ENCODE data around the gene MCM3.

MCM3 gene

DNA sequence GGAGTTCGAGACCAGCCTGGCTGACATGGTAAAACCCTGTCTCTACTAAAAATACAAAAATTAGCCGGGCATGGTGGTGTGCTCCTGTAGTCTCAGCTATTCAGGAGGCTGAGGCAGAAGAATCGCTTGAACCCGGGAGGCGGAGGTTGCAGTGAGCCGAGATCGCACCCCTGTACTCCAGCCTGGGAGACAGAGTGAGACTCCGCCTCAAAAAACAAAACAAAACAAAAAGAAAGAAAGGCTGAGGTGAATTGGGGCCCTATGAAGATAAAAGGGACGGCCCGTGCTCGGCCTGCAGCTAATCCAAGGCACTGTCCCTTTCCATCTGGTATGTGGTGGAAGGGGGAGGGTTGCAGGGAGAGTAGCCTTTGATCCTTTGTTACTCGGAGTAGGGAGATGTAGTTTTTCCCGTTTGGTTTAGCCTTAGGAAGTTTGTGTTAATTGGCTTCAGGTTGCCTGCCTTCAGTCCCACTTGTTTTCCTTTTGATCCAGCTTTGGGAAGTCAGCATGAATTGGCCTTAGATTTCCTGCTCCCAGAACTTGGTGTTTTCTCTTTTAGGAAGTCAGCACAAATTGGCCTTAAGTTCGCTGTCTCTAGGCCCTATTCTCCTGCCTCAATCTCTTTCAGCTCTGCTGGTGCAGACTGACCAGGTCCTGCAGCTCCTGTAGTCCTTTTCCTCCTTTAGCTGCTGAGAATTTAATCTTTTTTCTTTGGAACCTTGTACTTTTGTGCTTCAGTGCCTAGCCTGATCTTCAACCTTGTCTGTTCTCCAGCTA, 41.3 kb upstream of the MCM3 start:
- Histone ChIP-seq H3K27me3 (ENCODE audit: insufficient read depth, poor library complexity, severe bottlenecking) (no peaks in the 10 kb centered on the region), H3K4me3 (replicated peaks; ENCODE audit: insufficient read depth, low read length) (no peak overlapping the region), H3K27ac (replicated peaks) (no peak overlapping the region)
- no peak for DNase-seq (ENCODE audit: low read depth in 1 of 2, low spot score in 1 of 2)
- TF ChIP-seq SPI1 (IDR thresholded peaks at IDR 0.05; ENCODE audit: borderline replicate concordance, low read depth) (no peak), GABPA (IDR thresholded peaks at IDR 0.05; ENCODE audit: low read depth) (no peak), POLR2AphosphoS5 (IDR thresholded peaks at IDR 0.05; ENCODE audit: low read depth) (no peak)
- TF ChIP-seq, protein P1, sequence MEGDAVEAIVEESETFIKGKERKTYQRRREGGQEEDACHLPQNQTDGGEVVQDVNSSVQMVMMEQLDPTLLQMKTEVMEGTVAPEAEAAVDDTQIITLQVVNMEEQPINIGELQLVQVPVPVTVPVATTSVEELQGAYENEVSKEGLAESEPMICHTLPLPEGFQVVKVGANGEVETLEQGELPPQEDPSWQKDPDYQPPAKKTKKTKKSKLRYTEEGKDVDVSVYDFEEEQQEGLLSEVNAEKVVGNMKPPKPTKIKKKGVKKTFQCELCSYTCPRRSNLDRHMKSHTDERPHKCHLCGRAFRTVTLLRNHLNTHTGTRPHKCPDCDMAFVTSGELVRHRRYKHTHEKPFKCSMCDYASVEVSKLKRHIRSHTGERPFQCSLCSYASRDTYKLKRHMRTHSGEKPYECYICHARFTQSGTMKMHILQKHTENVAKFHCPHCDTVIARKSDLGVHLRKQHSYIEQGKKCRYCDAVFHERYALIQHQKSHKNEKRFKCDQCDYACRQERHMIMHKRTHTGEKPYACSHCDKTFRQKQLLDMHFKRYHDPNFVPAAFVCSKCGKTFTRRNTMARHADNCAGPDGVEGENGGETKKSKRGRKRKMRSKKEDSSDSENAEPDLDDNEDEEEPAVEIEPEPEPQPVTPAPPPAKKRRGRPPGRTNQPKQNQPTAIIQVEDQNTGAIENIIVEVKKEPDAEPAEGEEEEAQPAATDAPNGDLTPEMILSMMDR (IDR thresholded peaks at IDR 0.05; ENCODE audit: insufficient read depth, low read length): no peak
- TF ChIP-seq, protein P2, sequence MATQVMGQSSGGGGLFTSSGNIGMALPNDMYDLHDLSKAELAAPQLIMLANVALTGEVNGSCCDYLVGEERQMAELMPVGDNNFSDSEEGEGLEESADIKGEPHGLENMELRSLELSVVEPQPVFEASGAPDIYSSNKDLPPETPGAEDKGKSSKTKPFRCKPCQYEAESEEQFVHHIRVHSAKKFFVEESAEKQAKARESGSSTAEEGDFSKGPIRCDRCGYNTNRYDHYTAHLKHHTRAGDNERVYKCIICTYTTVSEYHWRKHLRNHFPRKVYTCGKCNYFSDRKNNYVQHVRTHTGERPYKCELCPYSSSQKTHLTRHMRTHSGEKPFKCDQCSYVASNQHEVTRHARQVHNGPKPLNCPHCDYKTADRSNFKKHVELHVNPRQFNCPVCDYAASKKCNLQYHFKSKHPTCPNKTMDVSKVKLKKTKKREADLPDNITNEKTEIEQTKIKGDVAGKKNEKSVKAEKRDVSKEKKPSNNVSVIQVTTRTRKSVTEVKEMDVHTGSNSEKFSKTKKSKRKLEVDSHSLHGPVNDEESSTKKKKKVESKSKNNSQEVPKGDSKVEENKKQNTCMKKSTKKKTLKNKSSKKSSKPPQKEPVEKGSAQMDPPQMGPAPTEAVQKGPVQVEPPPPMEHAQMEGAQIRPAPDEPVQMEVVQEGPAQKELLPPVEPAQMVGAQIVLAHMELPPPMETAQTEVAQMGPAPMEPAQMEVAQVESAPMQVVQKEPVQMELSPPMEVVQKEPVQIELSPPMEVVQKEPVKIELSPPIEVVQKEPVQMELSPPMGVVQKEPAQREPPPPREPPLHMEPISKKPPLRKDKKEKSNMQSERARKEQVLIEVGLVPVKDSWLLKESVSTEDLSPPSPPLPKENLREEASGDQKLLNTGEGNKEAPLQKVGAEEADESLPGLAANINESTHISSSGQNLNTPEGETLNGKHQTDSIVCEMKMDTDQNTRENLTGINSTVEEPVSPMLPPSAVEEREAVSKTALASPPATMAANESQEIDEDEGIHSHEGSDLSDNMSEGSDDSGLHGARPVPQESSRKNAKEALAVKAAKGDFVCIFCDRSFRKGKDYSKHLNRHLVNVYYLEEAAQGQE (IDR thresholded peaks at IDR 0.05; ENCODE audit: insufficient replicate concordance, low read depth): no peak

DNA sequence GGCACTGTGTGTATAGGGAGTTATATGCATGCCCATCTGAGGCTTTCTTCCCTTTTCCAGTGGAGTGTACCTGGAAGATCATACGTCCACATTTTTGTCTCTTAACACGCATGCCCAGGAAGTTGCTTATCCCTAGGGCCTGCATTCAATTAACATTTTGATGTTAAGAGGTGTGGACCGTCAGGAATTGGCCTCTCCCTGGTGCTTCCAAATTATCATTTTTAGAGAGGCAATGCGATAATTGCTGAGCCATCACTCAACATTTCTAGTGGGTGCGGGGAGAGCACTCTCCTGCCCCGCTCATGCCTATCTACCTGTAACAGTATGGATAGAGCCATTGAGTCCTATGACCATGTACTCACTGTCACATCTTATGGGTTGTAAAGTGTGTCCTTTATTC, 39.6 kb upstream of the MCM3 start:
- Histone ChIP-seq H3K4me3 (replicated peaks; ENCODE audit: insufficient read depth, low read length) (no peak overlapping the region), H3K27ac (replicated peaks) (no peak overlapping the region), H3K27me3 (ENCODE audit: insufficient read depth, poor library complexity, severe bottlenecking) (no peaks in the 10 kb centered on the region)
- no peak for DNase-seq (ENCODE audit: low read depth in 1 of 2, low spot score in 1 of 2)
- no peak for TF ChIP-seq GABPA (IDR thresholded peaks at IDR 0.05; ENCODE audit: low read depth)
- TF ChIP-seq POLR2AphosphoS5 (IDR thresholded peaks at IDR 0.05; ENCODE audit: low read depth): no peak
- TF ChIP-seq, protein P2 (IDR thresholded peaks at IDR 0.05; ENCODE audit: insufficient replicate concordance, low read depth): no peak
- no peak for TF ChIP-seq SPI1 (IDR thresholded peaks at IDR 0.05; ENCODE audit: borderline replicate concordance, low read depth)
- TF ChIP-seq, protein P1 (IDR thresholded peaks at IDR 0.05; ENCODE audit: insufficient read depth, low read length): no peak

DNA sequence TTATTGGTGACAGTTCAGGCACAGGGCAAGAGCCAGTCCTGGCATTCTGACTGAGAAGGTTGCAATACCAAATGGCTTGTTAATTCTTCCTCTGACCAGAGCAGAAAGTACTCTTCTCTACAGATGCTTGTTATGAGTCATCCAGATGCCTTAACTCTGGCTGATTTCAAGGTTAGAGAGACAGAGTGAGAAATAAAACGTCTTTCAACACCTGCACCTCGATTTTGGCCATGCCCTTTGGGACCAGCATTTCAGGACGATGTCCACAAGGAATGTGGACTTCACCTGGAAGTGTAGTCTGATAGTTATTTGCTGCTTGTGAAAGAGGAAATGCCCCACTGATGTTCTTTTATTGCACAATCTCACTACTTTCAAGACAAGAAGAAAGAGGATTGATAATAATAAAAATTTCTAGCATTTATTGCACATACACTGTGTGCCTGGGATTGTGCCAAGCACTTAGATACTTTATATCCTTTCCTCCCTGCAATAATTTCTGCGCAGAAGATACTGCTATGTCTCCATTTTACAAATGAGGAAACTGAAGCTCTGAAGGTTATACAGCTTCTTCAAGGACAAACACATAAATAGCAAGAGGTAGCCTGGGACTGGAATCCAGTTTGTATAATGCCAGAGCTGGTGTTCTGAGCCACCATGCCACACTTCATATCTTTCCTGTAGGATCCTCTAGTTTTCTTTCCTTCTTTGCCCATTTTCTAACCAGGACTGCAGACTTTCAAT, 33.5 kb upstream of the MCM3 start:
- Histone ChIP-seq H3K27ac (replicated peaks) (peak overlapping the region; percentile 44), H3K27me3 (ENCODE audit: insufficient read depth, poor library complexity, severe bottlenecking) (no peaks in the 10 kb centered on the region), H3K4me3 (replicated peaks; ENCODE audit: insufficient read depth, low read length) (no peak overlapping the region)
- TF ChIP-seq SPI1 (IDR thresholded peaks at IDR 0.05; ENCODE audit: borderline replicate concordance, low read depth): peak; percentile 83; the same call in 1 of the 2 replicates
- no peak for TF ChIP-seq POLR2AphosphoS5 (IDR thresholded peaks at IDR 0.05; ENCODE audit: low read depth)
- no peak for TF ChIP-seq GABPA (IDR thresholded peaks at IDR 0.05; ENCODE audit: low read depth)
- TF ChIP-seq, protein P1 (IDR thresholded peaks at IDR 0.05; ENCODE audit: insufficient read depth, low read length): no peak
- DNase-seq (ENCODE audit: low read depth in 1 of 2, low spot score in 1 of 2): peak in 1 of 2 experiments; percentile 40

Measured in HL-60 (cell line).